H9 (cell line): ENCODE data around the gene XRCC3. TPM values are rescaled to one million over a fixed set of nuclear protein-coding genes. Genes with fewer than 3 reads are reported as not detected.

Experiments used
- DNase-seq: peaks from one replicate; pipeline ENCODE4 v3.0.0-alpha.2; 2017
- H2AFZ ChIP-seq: one replicate; pipeline ENCODE4 v1.6.1; 2013; ENCODE audit warnings: mild to moderate bottlenecking, low read length, control low read depth, moderate library complexity
- H2AK5ac ChIP-seq: 2 replicates; pipeline ENCODE4 v1.6.1; 2013; ENCODE audit warnings: low read length, control low read depth, mixed read lengths; ENCODE audit not compliant: insufficient read length
- H2BK120ac ChIP-seq: one replicate; pipeline ENCODE4 v1.6.1; 2013; ENCODE audit warnings: low read depth, mild to moderate bottlenecking, low read length, control low read depth, inconsistent platforms; ENCODE audit not compliant: poor library complexity, severe bottlenecking
- H2BK12ac ChIP-seq: 2 replicates; pipeline ENCODE4 v1.6.1; 2013; ENCODE audit warnings: low read length, control low read depth, mixed read lengths, low read depth; ENCODE audit not compliant: insufficient read length
- H2BK15ac ChIP-seq: 2 replicates; pipeline ENCODE4 v1.6.1; 2013; ENCODE audit warnings: low read depth, low read length, control low read depth
- H2BK20ac ChIP-seq: one replicate; pipeline ENCODE4 v1.6.1; 2013; ENCODE audit warnings: low read depth, mild to moderate bottlenecking, low read length, control low read depth, inconsistent platforms; ENCODE audit not compliant: poor library complexity, severe bottlenecking
- H2BK5ac ChIP-seq: 2 replicates; pipeline ENCODE4 v1.6.1; 2013; ENCODE audit warnings: low read length, control low read depth, mixed read lengths; ENCODE audit not compliant: insufficient read length
- H3K14ac ChIP-seq: 2 replicates; pipeline ENCODE4 v1.6.1; 2013; ENCODE audit warnings: low read length, control low read depth; ENCODE audit not compliant: insufficient read depth
- H3K18ac ChIP-seq: 2 replicates; pipeline ENCODE4 v1.6.1; 2013; ENCODE audit warnings: low read depth, mild to moderate bottlenecking, mixed read lengths, low read length, control low read depth; ENCODE audit not compliant: insufficient read length
- H3K23ac ChIP-seq: 2 replicates; pipeline ENCODE4 v1.6.1; 2013; ENCODE audit warnings: low read length, control low read depth, mixed read lengths, low read depth; ENCODE audit not compliant: insufficient read length
- H3K23me2 ChIP-seq: 2 replicates; pipeline ENCODE4 v1.6.1; 2013; ENCODE audit warnings: low read depth, mild to moderate bottlenecking, mixed read lengths, low read length, control low read depth; ENCODE audit not compliant: insufficient read length, poor library complexity, severe bottlenecking
- H3K27ac ChIP-seq: 2 replicates; pipeline ENCODE4 v1.5.1; 2013; ENCODE audit warnings: low read length, control low read depth, mixed read lengths, low read depth; ENCODE audit not compliant: insufficient read length
- H3K27me3 ChIP-seq: 2 replicates; pipeline ENCODE4 v1.6.1; 2013; ENCODE audit warnings: low read length, control low read depth, inconsistent platforms; ENCODE audit not compliant: insufficient read depth
- H3K4ac ChIP-seq: 2 replicates; pipeline ENCODE4 v1.6.1; 2013; ENCODE audit warnings: low read depth, mild to moderate bottlenecking, control low read depth, inconsistent platforms, low read length, moderate library complexity
- H3K4me1 ChIP-seq: 2 replicates; pipeline ENCODE4 v1.6.1; 2013; ENCODE audit warnings: low read length, control low read depth, inconsistent platforms; ENCODE audit not compliant: insufficient read depth
- H3K4me2 ChIP-seq: 2 replicates; pipeline ENCODE4 v1.6.1; 2013; ENCODE audit warnings: low read length, control low read depth, mixed read lengths; ENCODE audit not compliant: insufficient read length, insufficient read depth
- H3K56ac ChIP-seq: 2 replicates; pipeline ENCODE4 v1.6.1; 2013; ENCODE audit warnings: low read depth, mild to moderate bottlenecking, mixed read lengths, low read length, control low read depth; ENCODE audit not compliant: insufficient read length
- H3K79me1 ChIP-seq: 2 replicates; pipeline ENCODE4 v1.6.1; 2013; ENCODE audit warnings: low read depth, mild to moderate bottlenecking, moderate library complexity, low read length, control low read depth, inconsistent platforms; ENCODE audit not compliant: insufficient read depth, poor library complexity, severe bottlenecking
- H3K79me2 ChIP-seq: 2 replicates; pipeline ENCODE4 v1.6.1; 2013; ENCODE audit warnings: low read length, control low read depth, inconsistent platforms; ENCODE audit not compliant: insufficient read depth
- H3K9ac ChIP-seq: 2 replicates; pipeline ENCODE4 v1.6.1; 2013; ENCODE audit warnings: low read length, control low read depth, mixed read lengths; ENCODE audit not compliant: insufficient read length; ENCODE audit errors: extremely low read depth
- H3K9me3 ChIP-seq: one replicate; pipeline ENCODE4 v1.6.1; 2013; ENCODE audit warnings: low read depth, low read length, inconsistent platforms; ENCODE audit not compliant: control insufficient read depth
- H3T11ph ChIP-seq: one replicate; pipeline ENCODE4 v1.6.1; 2013; ENCODE audit warnings: mild to moderate bottlenecking, low read length, control low read depth, inconsistent platforms
- H4K20me1 ChIP-seq: one replicate; pipeline ENCODE4 v1.6.1; 2013; ENCODE audit not compliant: control insufficient read depth, insufficient read length, insufficient read depth
- H4K5ac ChIP-seq: 2 replicates; pipeline ENCODE4 v1.6.1; 2013; ENCODE audit warnings: low read depth, mild to moderate bottlenecking, mixed read lengths, low read length, control low read depth; ENCODE audit not compliant: insufficient read length
- H4K8ac ChIP-seq: replicated peaks from 2 replicates; pipeline ENCODE4 v1.6.1; 2013; ENCODE audit warnings: low read length, control low read depth, mixed read lengths, low read depth; ENCODE audit not compliant: insufficient read length
- H4K91ac ChIP-seq: 2 replicates; pipeline ENCODE4 v1.6.1; 2013; ENCODE audit warnings: low read depth, mild to moderate bottlenecking, moderate library complexity, mixed read lengths, low read length, control low read depth; ENCODE audit not compliant: insufficient read length
- H3K27ac Mint-ChIP-seq, 3 experiments: 2 replicates in 2 of 3; 3 replicates in 1 of 3; pipeline ENCODE4 v1.8.0; 2020 to 2021; ENCODE audit warnings: mixed read lengths in 3 of 3, mild to moderate bottlenecking in 1 of 3, moderate library complexity in 1 of 3
- H3K27me3 Mint-ChIP-seq: 2 replicates; pipeline ENCODE4 v1.8.0; 2021; ENCODE audit warnings: low read depth, mild to moderate bottlenecking, moderate library complexity, mixed read lengths
- H3K36me3 Mint-ChIP-seq, 3 experiments: 2 replicates in 2 of 3; 3 replicates in 1 of 3; pipeline ENCODE4 v1.8.0; 2020 to 2021; ENCODE audit warnings: low read depth in 3 of 3, mixed read lengths in 3 of 3; ENCODE audit not compliant: insufficient read depth in 1 of 3
- H3K4me1 Mint-ChIP-seq, 2 experiments: 2 replicates each; pipeline ENCODE4 v1.8.0; 2020; ENCODE audit warnings: mixed read lengths in 2 of 2
- H3K4me3 Mint-ChIP-seq, 2 experiments: 2 replicates in 1 of 2; 3 replicates in 1 of 2; pipeline ENCODE4 v1.8.0; 2020 to 2021; ENCODE audit warnings: mild to moderate bottlenecking in 2 of 2, mixed read lengths in 2 of 2, moderate library complexity in 1 of 2
- H3K9me3 Mint-ChIP-seq, 2 experiments: 2 replicates in 1 of 2; 3 replicates in 1 of 2; pipeline ENCODE4 v1.8.0; 2020; ENCODE audit warnings: mild to moderate bottlenecking in 2 of 2, mixed read lengths in 2 of 2, moderate library complexity in 1 of 2
- WGBS: extraction: QIAGEN DNeasy Blood & Tissue Kit; methylation state at CpG from one replicate; pipeline ENCODE4 v1.1.7; 2013; ENCODE audit warnings: missing lambda C conversion rate, low lambda C conversion rate, mixed read lengths; ENCODE audit not compliant: insufficient read length; ENCODE audit errors: extremely low coverage; 5-methylcytosine and 5-hydroxymethylcytosine counted together
- total RNA-seq: library from RNA; stranded (reverse); gene quantifications from 2 replicates; pipeline ENCODE4 v1.2.1, GENCODE V29; 2021
- TF ChIP-seq, protein P1 (sequence below): fragments of 200-600 bp; sonication (generic); conservative IDR thresholded peaks from 3 replicates; pipeline ENCODE4 v1.8.0; 2021; ENCODE audit warnings: antibody characterized with exemption, mild to moderate bottlenecking

The XRCC3 gene
- total RNA-seq, 1 experiment from 2014 or later, result 45.3 TPM

DNA sequence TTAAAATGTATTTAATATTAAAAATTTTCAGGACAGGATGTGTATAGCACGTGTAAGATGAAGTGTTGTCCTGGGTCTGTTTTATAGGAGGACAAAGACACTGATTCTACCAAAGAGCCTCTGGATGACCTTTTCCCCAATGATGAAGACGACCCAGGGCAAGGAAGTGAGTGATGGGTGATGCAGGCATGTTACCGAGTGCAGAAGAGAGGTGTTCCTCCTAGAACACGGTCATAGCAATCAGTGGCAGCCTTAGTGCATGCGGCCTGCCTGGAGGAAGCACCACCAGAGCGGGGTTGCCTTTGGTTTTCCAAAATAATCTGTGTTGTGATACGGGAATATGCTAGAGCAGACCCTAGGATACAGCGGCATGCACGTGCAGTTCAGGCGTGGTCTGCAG is 53.2 kb downstream of the XRCC3 start:
- Histone ChIP-seq H4K5ac (no peak overlapping the region), H3K4me1 (no peaks in the 10 kb centered on the region), H3K79me2 (no peaks in the 10 kb centered on the region), H2BK15ac (no peak overlapping the region), H3K27me3 (no peaks in the 10 kb centered on the region), H4K20me1 (no peaks in the 10 kb centered on the region), H4K8ac (no peak overlapping the region), H3K56ac (no peak overlapping the region), H3K14ac (no peak overlapping the region), H2BK12ac (no peak overlapping the region), H2AFZ (no peak overlapping the region), H3K23ac (no peak overlapping the region), H2BK120ac (no peak overlapping the region), H3K23me2 (no peaks in the 10 kb centered on the region), H3K4me2 (no peak overlapping the region), H4K91ac (no peak overlapping the region), H3K9ac (no peak overlapping the region), H2BK5ac (no peak overlapping the region), H3K27ac (no peak overlapping the region), H2AK5ac (no peak overlapping the region), H3K79me1 (no peaks in the 10 kb centered on the region), H3T11ph (no peak overlapping the region), H3K18ac (no peak overlapping the region), H3K9me3 (no peaks in the 10 kb centered on the region), H3K4ac (no peak overlapping the region), H2BK20ac (no peak overlapping the region)
- WGBS, result no CpG with 5 or more reads among the region's 10 CpGs
- Mint-ChIP-seq H3K27me3 (no peaks in the 10 kb centered on the region), H3K4me1 (no peaks in the 10 kb centered on the region), H3K27ac (peak overlapping the region in 1 of 3 experiments; percentile 10; a peak in 1 of 7 replicates), H3K36me3 (peaks cover 37 to 74% (median 62%) of the 10 kb centered on the region in 3 experiments), H3K4me3 (no peak overlapping the region), H3K9me3 (no peaks in the 10 kb centered on the region)
- DNase-seq, result no peak
- TF ChIP-seq, protein P1, sequence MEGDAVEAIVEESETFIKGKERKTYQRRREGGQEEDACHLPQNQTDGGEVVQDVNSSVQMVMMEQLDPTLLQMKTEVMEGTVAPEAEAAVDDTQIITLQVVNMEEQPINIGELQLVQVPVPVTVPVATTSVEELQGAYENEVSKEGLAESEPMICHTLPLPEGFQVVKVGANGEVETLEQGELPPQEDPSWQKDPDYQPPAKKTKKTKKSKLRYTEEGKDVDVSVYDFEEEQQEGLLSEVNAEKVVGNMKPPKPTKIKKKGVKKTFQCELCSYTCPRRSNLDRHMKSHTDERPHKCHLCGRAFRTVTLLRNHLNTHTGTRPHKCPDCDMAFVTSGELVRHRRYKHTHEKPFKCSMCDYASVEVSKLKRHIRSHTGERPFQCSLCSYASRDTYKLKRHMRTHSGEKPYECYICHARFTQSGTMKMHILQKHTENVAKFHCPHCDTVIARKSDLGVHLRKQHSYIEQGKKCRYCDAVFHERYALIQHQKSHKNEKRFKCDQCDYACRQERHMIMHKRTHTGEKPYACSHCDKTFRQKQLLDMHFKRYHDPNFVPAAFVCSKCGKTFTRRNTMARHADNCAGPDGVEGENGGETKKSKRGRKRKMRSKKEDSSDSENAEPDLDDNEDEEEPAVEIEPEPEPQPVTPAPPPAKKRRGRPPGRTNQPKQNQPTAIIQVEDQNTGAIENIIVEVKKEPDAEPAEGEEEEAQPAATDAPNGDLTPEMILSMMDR, result no peak
